Stimulated activated CD4-positive, alpha-beta T cell treated with anti-CD3 and anti-CD28 coated beads, TNF-alpha, amount 100 ng/mL, for 4 hours (primary cell): ENCODE results near the gene MYO3B.
"Not testable (repeated sequence)": the region's sequence is repeated elsewhere in the genome, so short reads cannot be mapped to it uniquely, and the experiment has no call there.

Experiments used
- DNase-seq, 3 experiments: peaks; one replicate each; pipeline ENCODE4 v3.0.0-alpha.2; 2020; ENCODE audit warnings: low read depth in 3 of 3

The MYO3B gene

GRCh38 chr2:170509452-170510193 lies 331.7 kb downstream of the MYO3B start:
- no peak for DNase-seq

- DNase-seq: no peak
Measured at GRCh38 chr2:170512266-170512665, 334.3 kb downstream of the MYO3B start.

GRCh38 chr2:170514140-170514539 lies 336.2 kb downstream of the MYO3B start:
- no peak for DNase-seq

GRCh38 chr2:170517538-170517937 lies 339.6 kb downstream of the MYO3B start:
- DNase-seq: no peak

GRCh38 chr2:170518911-170519310 lies 341.0 kb downstream of the MYO3B start:
- DNase-seq: no peak

GRCh38 chr2:170521299-170521698 lies 343.4 kb downstream of the MYO3B start:
- no peak for DNase-seq

- no peak for DNase-seq
Measured at GRCh38 chr2:170523506-170523905, 345.6 kb downstream of the MYO3B start.

- no peak for DNase-seq
Measured at GRCh38 chr2:170524828-170525565, 347.1 kb downstream of the MYO3B start.

GRCh38 chr2:170525566-170525900 lies 347.6 kb downstream of the MYO3B start:
- no peak for DNase-seq

GRCh38 chr2:170530284-170530745 lies 352.4 kb downstream of the MYO3B start:
- DNase-seq: no peak

- DNase-seq: no peak
Measured at GRCh38 chr2:170530803-170531564, 353.0 kb downstream of the MYO3B start.

- DNase-seq: no peak
Measured at GRCh38 chr2:170531876-170532275, 353.9 kb downstream of the MYO3B start.

- no peak for DNase-seq
Measured at GRCh38 chr2:170533156-170533555, 355.2 kb downstream of the MYO3B start.

GRCh38 chr2:170535552-170535951 lies 357.6 kb downstream of the MYO3B start:
- no peak for DNase-seq

- DNase-seq: no peak
Measured at GRCh38 chr2:170544817-170545216, 366.9 kb downstream of the MYO3B start.

GRCh38 chr2:170548304-170548703 lies 370.4 kb downstream of the MYO3B start:
- no peak for DNase-seq

GRCh38 chr2:170550501-170550900 lies 372.6 kb downstream of the MYO3B start:
- no peak for DNase-seq

- not testable (repeated sequence) for DNase-seq
Measured at GRCh38 chr2:170551899-170552298, 374.0 kb downstream of the MYO3B start.

GRCh38 chr2:170553748-170554147 lies 375.8 kb downstream of the MYO3B start:
- no peak for DNase-seq

- no peak for DNase-seq
Measured at GRCh38 chr2:170554278-170554955, 376.5 kb downstream of the MYO3B start.

- no peak for DNase-seq
Measured at GRCh38 chr2:170562928-170563327, 385.0 kb downstream of the MYO3B start.

GRCh38 chr2:170563401-170563800 lies 385.5 kb downstream of the MYO3B start:
- no peak for DNase-seq
